ENCODE data around the gene MED19.

The MED19 gene

DNA sequence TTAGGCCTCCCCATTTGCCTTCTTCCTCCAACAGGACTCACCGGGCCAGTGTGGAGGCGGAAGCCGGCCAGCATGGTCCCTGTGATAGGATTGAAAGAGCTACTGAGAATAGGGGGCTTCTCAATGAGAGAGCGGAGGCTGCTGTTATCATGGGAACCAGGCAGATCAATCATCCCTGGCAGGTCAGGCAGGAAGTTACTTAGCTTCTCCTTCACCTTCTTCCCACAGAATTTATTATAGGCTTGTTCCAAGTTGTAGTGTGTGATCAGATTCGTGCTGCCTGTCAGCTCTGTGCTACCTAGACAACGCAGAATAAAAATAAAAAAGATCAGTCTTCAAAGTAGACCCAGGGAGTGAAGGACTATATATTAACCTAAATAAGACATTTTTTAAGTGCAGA is 7.1 kb downstream of the MED19 start:
- Histone ChIP-seq H3K79me2 (ENCODE audit: insufficient read depth, low read length) (no peaks in the 10 kb centered on the region), H3K4me3 (ENCODE audit: low read depth, low read length, poor library complexity, severe bottlenecking) (no peak overlapping the region), H3K9me2 (ENCODE audit: low read depth, low read length) (no peaks in the 10 kb centered on the region), H3K9ac (ENCODE audit: low read length) (no peak overlapping the region), H4K20me1 (ENCODE audit: insufficient read depth, low read length) (no peaks in the 10 kb centered on the region), H3K9me3 (ENCODE audit: low read length) (no peaks in the 10 kb centered on the region), H3K4me2 (ENCODE audit: low read length) (no peak overlapping the region), H3K36me3 (ENCODE audit: insufficient read depth, low read length) (peaks cover 40% of the 10 kb centered on the region), H3K4me1 (ENCODE audit: insufficient read depth, low read length, severe bottlenecking) (no peaks in the 10 kb centered on the region), H3K27me3 (ENCODE audit: insufficient read depth, low read length) (no peaks in the 10 kb centered on the region), H3K27ac (ENCODE audit: low read depth, low read length, poor library complexity, severe bottlenecking) (no peak overlapping the region), H2AFZ (ENCODE audit: low read length) (no peak overlapping the region), H3F3A (ENCODE audit: insufficient read depth, low read length) (no peaks in the 10 kb centered on the region)
- no peak for TF ChIP-seq EZH2 (IDR thresholded peaks at IDR 0.05; ENCODE audit: borderline replicate concordance, low read length)
- TF ChIP-seq, protein P1, sequence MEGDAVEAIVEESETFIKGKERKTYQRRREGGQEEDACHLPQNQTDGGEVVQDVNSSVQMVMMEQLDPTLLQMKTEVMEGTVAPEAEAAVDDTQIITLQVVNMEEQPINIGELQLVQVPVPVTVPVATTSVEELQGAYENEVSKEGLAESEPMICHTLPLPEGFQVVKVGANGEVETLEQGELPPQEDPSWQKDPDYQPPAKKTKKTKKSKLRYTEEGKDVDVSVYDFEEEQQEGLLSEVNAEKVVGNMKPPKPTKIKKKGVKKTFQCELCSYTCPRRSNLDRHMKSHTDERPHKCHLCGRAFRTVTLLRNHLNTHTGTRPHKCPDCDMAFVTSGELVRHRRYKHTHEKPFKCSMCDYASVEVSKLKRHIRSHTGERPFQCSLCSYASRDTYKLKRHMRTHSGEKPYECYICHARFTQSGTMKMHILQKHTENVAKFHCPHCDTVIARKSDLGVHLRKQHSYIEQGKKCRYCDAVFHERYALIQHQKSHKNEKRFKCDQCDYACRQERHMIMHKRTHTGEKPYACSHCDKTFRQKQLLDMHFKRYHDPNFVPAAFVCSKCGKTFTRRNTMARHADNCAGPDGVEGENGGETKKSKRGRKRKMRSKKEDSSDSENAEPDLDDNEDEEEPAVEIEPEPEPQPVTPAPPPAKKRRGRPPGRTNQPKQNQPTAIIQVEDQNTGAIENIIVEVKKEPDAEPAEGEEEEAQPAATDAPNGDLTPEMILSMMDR (IDR thresholded peaks at IDR 0.05; ENCODE audit: low read length): no peak

DNA sequence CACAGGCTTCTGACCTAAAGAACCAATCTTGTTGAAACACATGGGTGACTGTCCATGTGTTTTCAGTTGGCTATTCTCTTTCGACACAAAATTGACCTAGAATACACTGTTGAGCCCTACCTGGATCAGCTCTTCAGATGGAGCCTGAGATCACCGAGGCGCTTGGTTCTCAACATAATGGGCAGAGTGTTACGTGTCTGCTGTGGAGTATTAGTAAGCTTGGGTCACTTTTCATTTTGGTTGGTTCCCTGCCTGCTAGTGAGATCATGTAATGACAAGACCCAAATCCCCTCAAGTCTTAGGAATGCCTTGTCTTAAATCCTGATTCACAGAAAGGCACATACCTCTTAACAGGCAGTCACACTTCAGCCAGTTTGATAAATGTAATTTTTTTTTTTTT is 8.7 kb downstream of the MED19 start:
- peaks cover 56% of the 10 kb centered on the region for H3K36me3 ChIP-seq (ENCODE audit: insufficient read depth, low read length)

DNA sequence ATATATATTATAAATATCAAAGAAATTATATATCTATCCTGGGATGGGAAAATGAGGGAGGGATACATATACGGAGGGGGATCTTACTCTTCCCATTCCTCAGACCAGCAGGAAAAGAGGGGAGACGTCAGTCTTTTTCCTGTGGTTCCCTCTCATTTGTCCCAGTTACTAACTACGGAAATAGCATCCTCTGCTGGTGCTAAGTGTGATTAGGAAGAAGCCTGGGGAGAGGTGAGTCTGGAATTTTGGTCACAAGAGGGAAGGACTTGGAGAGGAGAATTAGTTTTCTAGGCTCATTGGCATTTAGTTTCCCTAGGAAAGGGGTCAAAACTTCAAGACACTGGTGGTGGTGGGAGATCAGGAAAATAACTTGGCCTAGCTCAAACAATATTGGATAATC is 11.6 kb downstream of the MED19 start:
- Histone ChIP-seq H3K9me3 (ENCODE audit: low read length) (no peaks in the 10 kb centered on the region), H3K9ac (ENCODE audit: low read length) (no peak overlapping the region), H3K27ac (ENCODE audit: low read depth, low read length, poor library complexity, severe bottlenecking) (no peak overlapping the region)

More for the DNA sequence above, 8.7 kb downstream of the MED19 start:
- no peaks in the 10 kb centered on the region for H3F3A ChIP-seq (ENCODE audit: insufficient read depth, low read length)
- H3K79me2 ChIP-seq (ENCODE audit: insufficient read depth, low read length): no peaks in the 10 kb centered on the region
- no peaks in the 10 kb centered on the region for H4K20me1 ChIP-seq (ENCODE audit: insufficient read depth, low read length)
- no peaks in the 10 kb centered on the region for H3K4me1 ChIP-seq (ENCODE audit: insufficient read depth, low read length, severe bottlenecking)
- no peak overlapping the region for H3K27ac ChIP-seq (ENCODE audit: low read depth, low read length, poor library complexity, severe bottlenecking)
- no peak overlapping the region for H3K4me2 ChIP-seq (ENCODE audit: low read length)
- no peaks in the 10 kb centered on the region for H3K9me3 ChIP-seq (ENCODE audit: low read length)
- no peak overlapping the region for H3K9ac ChIP-seq (ENCODE audit: low read length)
- no peak overlapping the region for H3K4me3 ChIP-seq (ENCODE audit: low read depth, low read length, poor library complexity, severe bottlenecking)
- H3K9me2 ChIP-seq (ENCODE audit: low read depth, low read length): no peaks in the 10 kb centered on the region
- no peak overlapping the region for H2AFZ ChIP-seq (ENCODE audit: low read length)
- H3K27me3 ChIP-seq (ENCODE audit: insufficient read depth, low read length): no peaks in the 10 kb centered on the region
- TF ChIP-seq EZH2 (IDR thresholded peaks at IDR 0.05; ENCODE audit: borderline replicate concordance, low read length): no peak
- TF ChIP-seq, protein P1 (IDR thresholded peaks at IDR 0.05; ENCODE audit: low read length): no peak

More for the DNA sequence above, 11.6 kb downstream of the MED19 start:
- Histone ChIP-seq H3K36me3 (ENCODE audit: insufficient read depth, low read length) (peaks cover 72% of the 10 kb centered on the region), H2AFZ (ENCODE audit: low read length) (no peak overlapping the region), H3K4me1 (ENCODE audit: insufficient read depth, low read length, severe bottlenecking) (no peaks in the 10 kb centered on the region), H3F3A (ENCODE audit: insufficient read depth, low read length) (no peaks in the 10 kb centered on the region), H3K9me2 (ENCODE audit: low read depth, low read length) (no peaks in the 10 kb centered on the region), H4K20me1 (ENCODE audit: insufficient read depth, low read length) (no peaks in the 10 kb centered on the region), H3K4me2 (ENCODE audit: low read length) (no peak overlapping the region), H3K4me3 (ENCODE audit: low read depth, low read length, poor library complexity, severe bottlenecking) (no peak overlapping the region), H3K27me3 (ENCODE audit: insufficient read depth, low read length) (no peaks in the 10 kb centered on the region), H3K79me2 (ENCODE audit: insufficient read depth, low read length) (no peaks in the 10 kb centered on the region)
- TF ChIP-seq, protein P1 (IDR thresholded peaks at IDR 0.05; ENCODE audit: low read length): no peak
- TF ChIP-seq EZH2 (IDR thresholded peaks at IDR 0.05; ENCODE audit: borderline replicate concordance, low read length): no peak
